GM12878 (cell line): ENCODE results near the gene LIX1L. TPM values are rescaled to one million over a fixed set of nuclear protein-coding genes. Genes with fewer than 3 reads are reported as not detected.

Experiments used
- ATAC-seq: fragments of 200-7000 bp; cut with Tn5 transposase; 3 replicates; pipeline ENCODE4 v1.9.1; 2020; ENCODE audit warnings: mild to moderate bottlenecking, moderate library complexity
- BruUV-seq: library from RNA; stranded (reverse); fragments of 400-500 nt; replicated peaks from 2 replicates; lab custom pipeline; 2021; lab: Mats Ljungman, UMichigan
- CTCF ChIA-PET: fragments of 300-600 bp; sonication (Branson Sonifier 250); formaldehyde crosslinking; extraction: SDS; loops from one replicate; lab custom pipeline; 2021; ENCODE audit warnings: inconsistent platforms; lab: Yijun Ruan, JAX
- POLR2A ChIA-PET: fragments of 350-600 bp; formaldehyde crosslinking; extraction: SDS; loops from one replicate; lab custom pipeline; 2021; ENCODE audit warnings: inconsistent platforms; lab: Charles Lee
- RAD21 ChIA-PET: fragments of 300-600 bp; sonication (Branson Sonifier 250); formaldehyde crosslinking; loops from one replicate; lab custom pipeline; 2023; ENCODE audit warnings: antibody characterized with exemption; ENCODE audit not compliant: unreplicated experiment; lab: Charles Lee
- SMC1A ChIA-PET: fragments of 300-600 bp; sonication (Branson Sonifier 250); formaldehyde crosslinking; loops from one replicate; lab custom pipeline; 2023; ENCODE audit not compliant: unreplicated experiment, uncharacterized antibody; lab: Charles Lee
- DNase-seq: peaks from one replicate; pipeline ENCODE4 v3.0.0-alpha.2; 2011; ENCODE audit warnings: low read depth, low spot score
- FAIRE-seq: peaks from 3 replicates; lab custom pipeline; 2011; peaks lifted over from hg19 to GRCh38; lab: Jason Lieb, UNC
- H2AFZ ChIP-seq: 2 replicates; pipeline ENCODE4 v1.6.0; 2011; ENCODE audit warnings: low read depth, low read length, control low read depth; ENCODE audit not compliant: control insufficient read depth
- H3K27ac ChIP-seq: 2 replicates; pipeline ENCODE4 v1.5.1; 2011; ENCODE audit warnings: control low read depth; ENCODE audit not compliant: control insufficient read depth, insufficient read depth
- H3K27me3 ChIP-seq, 2 experiments: replicated peaks in 1 of 2; 2 replicates each; pipeline versions ENCODE4 v1.6.0 to v1.6.1; 2011; ENCODE audit warnings: low read length in 1 of 2; ENCODE audit not compliant: control insufficient read depth in 2 of 2, insufficient read depth in 2 of 2
- H3K36me3 ChIP-seq, 2 experiments: 2 replicates each; pipeline ENCODE4 v1.5.1; 2011; ENCODE audit warnings: low read length in 1 of 2; ENCODE audit not compliant: control insufficient read depth in 2 of 2, insufficient read depth in 2 of 2
- H3K4me1 ChIP-seq: 2 replicates; pipeline ENCODE4 v1.6.1; 2011; ENCODE audit warnings: mild to moderate bottlenecking, low read length, moderate library complexity, mixed read lengths; ENCODE audit not compliant: control insufficient read depth, insufficient read depth
- H3K4me2 ChIP-seq: 2 replicates; pipeline ENCODE4 v1.6.0; 2011; ENCODE audit warnings: control low read depth; ENCODE audit not compliant: control insufficient read depth, insufficient read depth
- H3K4me3 ChIP-seq: fragments of 200-600 bp; sonication (generic); 2 replicates; pipeline ENCODE4 v1.5.1; 2016
- H3K79me2 ChIP-seq: 2 replicates; pipeline ENCODE4 v1.6.0; 2011; ENCODE audit warnings: low read length; ENCODE audit not compliant: control insufficient read depth, insufficient read depth
- H3K9ac ChIP-seq: 2 replicates; pipeline ENCODE4 v1.8.0; 2011; ENCODE audit warnings: low read length, control low read depth, mixed read lengths; ENCODE audit not compliant: control insufficient read depth, insufficient read depth
- H3K9me3 ChIP-seq: replicated peaks from 3 replicates; pipeline ENCODE4 v1.5.1; 2011; ENCODE audit warnings: mild to moderate bottlenecking, low read length; ENCODE audit not compliant: control insufficient read depth, insufficient read depth
- H4K20me1 ChIP-seq: 2 replicates; pipeline ENCODE4 v1.6.0; 2011; ENCODE audit not compliant: control insufficient read depth, insufficient read depth
- BRCA1 ChIP-seq: IDR thresholded peaks from 2 replicates; pipeline ENCODE4 v1.6.1; 2011; ENCODE audit warnings: low read depth, low read length, improper control_type of control experiment
- CTCF ChIP-seq, 3 experiments: IDR thresholded peaks in 2 of 3; conservative IDR thresholded peaks in 1 of 3; 2 replicates each; pipeline ENCODE4 v1.5.1; 2011; ENCODE audit warnings: low read depth in 3 of 3, low read length in 3 of 3, mild to moderate bottlenecking in 3 of 3, control low read depth in 2 of 3, moderate library complexity in 2 of 3, inconsistent platforms in 1 of 3, mixed read lengths in 1 of 3; ENCODE audit not compliant: control insufficient read depth in 2 of 3, insufficient read depth in 1 of 3; ENCODE audit errors: extremely low read depth in 1 of 3
- ESRRA ChIP-seq: IDR thresholded peaks from 2 replicates; pipeline ENCODE4 v1.6.1; 2012; ENCODE audit warnings: mild to moderate bottlenecking, low read length, improper control_type of control experiment
- HDAC6 ChIP-seq: fragments of 200-600 bp; sonication (generic); IDR thresholded peaks from one replicate; pipeline ENCODE4 v1.8.0; 2017; ENCODE audit warnings: antibody characterized with exemption; ENCODE audit not compliant: unreplicated experiment
- NFYA ChIP-seq: IDR thresholded peaks from 2 replicates; pipeline ENCODE4 v1.6.1; 2011; ENCODE audit warnings: low read depth, mild to moderate bottlenecking, low read length, improper control_type of control experiment, borderline replicate concordance
- NFYB ChIP-seq: IDR thresholded peaks from 2 replicates; pipeline ENCODE4 v1.6.1; 2011; ENCODE audit warnings: low read depth, mild to moderate bottlenecking, low read length, improper control_type of control experiment, moderate library complexity; ENCODE audit not compliant: insufficient read depth
- NR2F1 ChIP-seq: fragments of 450-650 bp; conservative IDR thresholded peaks from 2 replicates; pipeline ENCODE4 v1.6.1; 2017; ENCODE audit warnings: mild to moderate bottlenecking
- POLR2AphosphoS2 ChIP-seq: IDR thresholded peaks from 2 replicates; pipeline ENCODE4 v1.6.1; 2011; ENCODE audit warnings: low read depth, mild to moderate bottlenecking, low read length, improper control_type of control experiment, moderate library complexity
- RBBP5 ChIP-seq: fragments of 200-600 bp; sonication (generic); conservative IDR thresholded peaks from 2 replicates; pipeline ENCODE4 v1.6.1; 2016
- SIN3A ChIP-seq: IDR thresholded peaks from 2 replicates; pipeline ENCODE4 v1.6.1; 2012; ENCODE audit warnings: low read depth, low read length, improper control_type of control experiment
- SMARCA5 ChIP-seq: fragments of 450-650 bp; IDR thresholded peaks from 2 replicates; pipeline ENCODE4 v1.6.1; 2017; ENCODE audit warnings: mild to moderate bottlenecking
- TBL1XR1 ChIP-seq: IDR thresholded peaks from 2 replicates; pipeline ENCODE4 v1.6.1; 2012; ENCODE audit warnings: low read depth, low read length, improper control_type of control experiment
- TCF12 ChIP-seq: IDR thresholded peaks from 2 replicates; pipeline ENCODE4 v1.6.1; 2011; ENCODE audit warnings: low read depth, mild to moderate bottlenecking, low read length
- WGBS: methylation state at CpG from one replicate; pipeline ENCODE4 v1.1.6; 2016; ENCODE audit warnings: low lambda C conversion rate; ENCODE audit not compliant: insufficient replicate concordance, insufficient coverage; ENCODE audit errors: missing lambda C conversion rate; 5-methylcytosine and 5-hydroxymethylcytosine counted together
- in situ Hi-C: fragments of 300-500 bp; cut with MboI; formaldehyde crosslinking; loops from 9 replicates; pipeline ENCODE4 v1.14.3; 2018; ENCODE audit warnings: mixed read lengths
- intact Hi-C: fragments of 100-400 bp; cut with micrococcal nuclease; formaldehyde crosslinking; loops from one replicate; pipeline ENCODE4 v1.14.2; 2022; ENCODE audit not compliant: unreplicated experiment
- polyA plus RNA-seq, 11 experiments: library from polyadenylated mRNA; depleted of rRNA in 4 of 11; unstranded in 6 of 11; stranded (reverse) in 5 of 11; fragments of >200 nt; fragmentation: Nextera tagmentation in 4 of 11; fragmentation: Illumina TruSeq in 1 of 11; extraction: Ambion mirVana in 4 of 11; extraction: Trizol in 1 of 11; gene quantifications; 1 replicate in 1 of 11; 2 replicates in 10 of 11; pipeline versions ENCODE4 v1.2.1 to v1.2.3, GENCODE V29; 2011 to 2016; ENCODE audit warnings: inconsistent platforms in 2 of 11, missing spikeins in 2 of 11, low read depth in 1 of 11
- total RNA-seq, 4 experiments: library from RNA; depleted of rRNA in 3 of 4; stranded (reverse); fragments of >200 nt in 3 of 4; fragmentation: Illumina TruSeq in 1 of 4; extraction: Trizol in 1 of 4; gene quantifications; 2 replicates each; pipeline versions ENCODE4 v1.2.1 to v1.2.3, GENCODE V29; 2013 to 2021
- TF ChIP-seq, protein P1 (sequence below): fragments of 150-350 bp; IDR thresholded peaks from 2 replicates; pipeline ENCODE4 v1.6.1; 2014; ENCODE audit warnings: mild to moderate bottlenecking, low read depth, low read length
- TF ChIP-seq, protein P2 (sequence below): IDR thresholded peaks from 2 replicates; pipeline ENCODE4 v1.6.1; 2011; ENCODE audit warnings: mild to moderate bottlenecking, low read depth, low read length, moderate library complexity; ENCODE audit not compliant: insufficient replicate concordance

LIX1L gene
- total and polyA plus RNA-seq, 10 of the 15 experiments (the other 5 are each of a cell fraction or from before 2014, with no cell fraction given): 5.5 to 48.2 (median 15.3) TPM

GRCh38 chr1:145937436-145937835, 20.4 kb downstream of the LIX1L start (continued):
- no peak for TF ChIP-seq TBL1XR1
- TF ChIP-seq CTCF (IDR thresholded peaks at IDR 0.05 in 2 of 3, conservative IDR thresholded peaks at IDR 0.05 in 1 of 3; ENCODE audit: control insufficient read depth in 2 of 3, extremely low read depth in 1 of 3, insufficient read depth in 1 of 3, low read depth in 3 of 3, low read length in 3 of 3): no peak
- TF ChIP-seq SMARCA5: no peak
- no peak for TF ChIP-seq TCF12
- TF ChIP-seq, protein P1, sequence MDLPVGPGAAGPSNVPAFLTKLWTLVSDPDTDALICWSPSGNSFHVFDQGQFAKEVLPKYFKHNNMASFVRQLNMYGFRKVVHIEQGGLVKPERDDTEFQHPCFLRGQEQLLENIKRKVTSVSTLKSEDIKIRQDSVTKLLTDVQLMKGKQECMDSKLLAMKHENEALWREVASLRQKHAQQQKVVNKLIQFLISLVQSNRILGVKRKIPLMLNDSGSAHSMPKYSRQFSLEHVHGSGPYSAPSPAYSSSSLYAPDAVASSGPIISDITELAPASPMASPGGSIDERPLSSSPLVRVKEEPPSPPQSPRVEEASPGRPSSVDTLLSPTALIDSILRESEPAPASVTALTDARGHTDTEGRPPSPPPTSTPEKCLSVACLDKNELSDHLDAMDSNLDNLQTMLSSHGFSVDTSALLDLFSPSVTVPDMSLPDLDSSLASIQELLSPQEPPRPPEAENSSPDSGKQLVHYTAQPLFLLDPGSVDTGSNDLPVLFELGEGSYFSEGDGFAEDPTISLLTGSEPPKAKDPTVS: no peak
- TF ChIP-seq NFYB: no peak

DNA sequence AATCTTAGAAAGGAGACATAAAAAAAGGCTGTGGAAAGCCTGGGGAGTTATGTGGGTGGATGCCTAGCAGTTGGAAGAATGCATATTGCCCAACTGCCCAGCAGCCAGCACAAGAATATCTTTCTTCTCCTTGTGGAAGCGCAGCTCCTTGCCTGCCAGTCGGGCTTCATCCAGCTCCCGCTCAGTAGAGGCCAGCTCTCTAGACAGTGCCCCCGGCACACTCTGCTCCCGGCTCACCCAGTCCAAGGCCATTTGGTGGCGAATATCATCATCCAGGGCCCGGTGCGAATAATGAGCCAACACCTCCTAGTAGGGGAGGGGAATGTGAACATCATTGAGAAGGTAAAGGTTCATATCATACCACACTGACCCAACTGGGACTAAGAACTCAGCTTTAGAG, 21.6 kb downstream of the LIX1L start:
- DNase-seq (no peak), FAIRE-seq (no peak), ATAC-seq (no peak)
- ChIA-PET SMC1A (interaction anchor here (1.2 to 3.6 kb wide), 2 partner anchors 22 to 31 kb away, joined by 3 to 9 read pairs; partner anchors contain the start of gene LIX1L), RAD21 (no interaction called here), POLR2A (interaction anchor here (0.6 to 1.1 kb wide), 2 partner anchors 8 to 29 kb away, joined by 3 read pairs; partner anchors contain the start of gene POLR3GL), CTCF (no interaction called here)
- TF ChIP-seq SIN3A: no peak
- no peak for TF ChIP-seq BRCA1
- TF ChIP-seq HDAC6: no peak
- TF ChIP-seq, protein P2, sequence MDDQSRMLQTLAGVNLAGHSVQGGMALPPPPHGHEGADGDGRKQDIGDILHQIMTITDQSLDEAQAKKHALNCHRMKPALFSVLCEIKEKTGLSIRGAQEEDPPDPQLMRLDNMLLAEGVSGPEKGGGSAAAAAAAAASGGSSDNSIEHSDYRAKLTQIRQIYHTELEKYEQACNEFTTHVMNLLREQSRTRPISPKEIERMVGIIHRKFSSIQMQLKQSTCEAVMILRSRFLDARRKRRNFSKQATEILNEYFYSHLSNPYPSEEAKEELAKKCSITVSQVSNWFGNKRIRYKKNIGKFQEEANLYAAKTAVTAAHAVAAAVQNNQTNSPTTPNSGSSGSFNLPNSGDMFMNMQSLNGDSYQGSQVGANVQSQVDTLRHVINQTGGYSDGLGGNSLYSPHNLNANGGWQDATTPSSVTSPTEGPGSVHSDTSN: no peak
- TF ChIP-seq NR2F1: no peak
- no peak for TF ChIP-seq NFYA
- no peak for TF ChIP-seq ESRRA
- no peak for TF ChIP-seq RBBP5
- no peak for TF ChIP-seq POLR2AphosphoS2
- WGBS: 98% methylated on average over 8 of the region's 8 CpGs
- in situ Hi-C loops: no loop called here
- BruUV-seq: no TSS peak
- intact Hi-C loops: no loop called here
- H3K27me3 ChIP-seq: no peaks in the 10 kb centered on the region
- no peaks in the 10 kb centered on the region for H4K20me1 ChIP-seq
- no peaks in the 10 kb centered on the region for H3K4me1 ChIP-seq
- H3K4me3 ChIP-seq: no peak overlapping the region
- H3K36me3 ChIP-seq: peaks cover 0 to 7% of the 10 kb centered on the region in 2 experiments; a peak in 2 of 4 replicates
- no peaks in the 10 kb centered on the region for H3K9me3 ChIP-seq
- H3K4me2 ChIP-seq: no peak overlapping the region
- H3K27ac ChIP-seq: no peak overlapping the region
- no peak overlapping the region for H3K9ac ChIP-seq
- H2AFZ ChIP-seq: no peak overlapping the region
- H3K79me2 ChIP-seq: no peaks in the 10 kb centered on the region
